ENCODE data around the gene DMRTA1.
"Not testable (repeated sequence)": the region's sequence is repeated elsewhere in the genome, so short reads cannot be mapped to it uniquely, and the experiment has no call there.

The DMRTA1 gene, protein sequence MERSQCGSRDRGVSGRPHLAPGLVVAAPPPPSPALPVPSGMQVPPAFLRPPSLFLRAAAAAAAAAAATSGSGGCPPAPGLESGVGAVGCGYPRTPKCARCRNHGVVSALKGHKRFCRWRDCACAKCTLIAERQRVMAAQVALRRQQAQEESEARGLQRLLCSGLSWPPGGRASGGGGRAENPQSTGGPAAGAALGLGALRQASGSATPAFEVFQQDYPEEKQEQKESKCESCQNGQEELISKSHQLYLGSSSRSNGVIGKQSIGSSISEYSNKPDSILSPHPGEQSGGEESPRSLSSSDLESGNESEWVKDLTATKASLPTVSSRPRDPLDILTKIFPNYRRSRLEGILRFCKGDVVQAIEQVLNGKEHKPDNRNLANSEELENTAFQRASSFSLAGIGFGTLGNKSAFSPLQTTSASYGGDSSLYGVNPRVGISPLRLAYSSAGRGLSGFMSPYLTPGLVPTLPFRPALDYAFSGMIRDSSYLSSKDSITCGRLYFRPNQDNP

DNA sequence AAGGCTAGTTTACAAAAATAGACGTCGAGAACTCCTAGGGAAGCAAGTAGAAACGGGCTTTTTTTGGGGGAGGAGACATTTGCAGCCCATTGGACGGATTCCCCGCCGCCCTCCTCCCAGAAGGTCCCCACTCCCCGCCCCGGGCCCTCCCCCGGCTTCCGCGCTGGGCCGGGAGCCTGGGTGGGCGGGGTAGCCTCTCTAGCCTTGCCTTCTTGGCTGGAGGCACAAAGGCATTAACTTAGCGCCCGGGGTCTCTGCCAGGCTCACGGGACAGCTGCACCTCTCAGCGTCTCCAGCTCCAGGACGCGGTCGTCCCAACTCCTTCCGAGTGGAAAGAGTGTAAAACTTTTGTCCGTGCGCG lies at the start of gene DMRTA1:
DMRTA1 (plus strand) TSS at position 236 of the 361 bp plus-strand sequence. CDS start 242 bp downstream, outside the sequence.
- peaks cover 2% of the 10 kb centered on the region for H3K27me3 ChIP-seq (ENCODE audit: control insufficient read depth, insufficient read depth, low read length)
- H3K36me3 ChIP-seq (ENCODE audit: control insufficient read depth, insufficient read depth, low read length): no peaks in the 10 kb centered on the region
- H3K9ac ChIP-seq (ENCODE audit: low read length): peak within 1 kb of the TSS; percentile 14
- peak within 1 kb of the TSS; percentile 80 for H3K27ac ChIP-seq (ENCODE audit: low read depth, low read length)
- no peaks in the 10 kb centered on the region for H3K4me1 ChIP-seq (ENCODE audit: control insufficient read depth, insufficient read depth, low read length)
- peak within 1 kb of the TSS; percentile 83 for H3K4me3 ChIP-seq (ENCODE audit: low read length)

DNA sequence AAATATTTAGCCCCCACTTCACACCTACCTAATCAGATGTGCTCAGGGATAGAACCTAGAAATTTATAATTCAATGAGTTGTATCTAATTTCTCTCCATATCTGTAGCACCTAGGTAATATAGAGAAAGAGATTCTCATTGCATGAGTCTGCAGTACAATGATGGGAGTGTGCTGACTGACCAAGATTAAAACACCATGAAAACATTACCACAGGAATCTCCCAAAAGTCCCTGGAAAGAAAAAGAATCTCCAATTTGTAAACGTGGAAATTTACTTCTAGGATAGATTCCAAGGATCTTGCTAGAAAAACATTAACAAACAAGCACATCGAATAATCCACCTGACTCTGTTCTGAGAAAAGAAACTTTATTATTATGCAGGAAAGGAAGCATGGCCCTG lies 45.0 kb upstream of the DMRTA1 start:
- Histone ChIP-seq H3K27ac (ENCODE audit: low read depth, low read length) (no peak overlapping the region), H3K4me3 (ENCODE audit: low read length) (no peak overlapping the region), H3K4me1 (ENCODE audit: control insufficient read depth, insufficient read depth, low read length) (no peaks in the 10 kb centered on the region), H3K36me3 (ENCODE audit: control insufficient read depth, insufficient read depth, low read length) (no peaks in the 10 kb centered on the region), H3K9ac (ENCODE audit: low read length) (no peak overlapping the region), H3K27me3 (ENCODE audit: control insufficient read depth, insufficient read depth, low read length) (no peaks in the 10 kb centered on the region)

DNA sequence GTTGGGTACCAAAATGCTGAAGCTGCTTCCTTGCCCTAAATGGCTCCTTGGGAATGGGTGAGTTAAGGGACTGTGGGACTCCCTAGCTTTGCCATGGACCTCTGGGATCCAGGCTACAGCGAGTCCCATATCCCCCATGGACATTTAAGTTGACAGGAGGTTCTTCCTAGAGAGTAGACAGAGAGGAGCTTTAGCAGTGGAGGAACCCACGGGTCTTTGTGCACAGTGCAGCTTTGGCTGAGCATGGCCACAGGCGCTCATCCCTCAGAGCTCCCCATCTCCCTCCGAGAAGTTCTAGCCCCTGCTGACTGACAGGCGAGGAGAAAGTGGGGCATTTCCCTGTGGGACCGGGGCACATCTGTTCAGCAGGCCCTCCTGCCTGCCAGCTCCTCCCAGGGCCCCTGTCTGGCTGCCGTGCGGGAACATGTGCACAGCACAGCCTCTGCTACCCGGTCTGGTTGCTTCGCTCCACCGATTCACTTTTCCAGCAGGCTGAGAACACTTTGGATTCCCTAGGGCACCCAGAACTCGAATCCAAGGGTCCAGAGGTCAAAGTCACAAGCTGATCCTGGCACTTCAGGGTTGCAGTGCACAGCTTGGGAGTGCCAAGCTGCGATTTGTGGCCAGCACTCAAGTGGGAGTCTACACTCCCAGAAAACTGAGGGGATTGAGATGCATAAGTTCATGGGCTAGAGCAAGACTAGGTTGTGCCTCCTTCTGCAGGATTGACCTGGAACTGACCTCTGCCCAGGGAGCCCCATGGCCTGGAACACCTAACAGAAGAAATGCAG lies 40.6 kb upstream of the DMRTA1 start:
- Histone ChIP-seq H3K27ac (ENCODE audit: low read depth, low read length) (no peak overlapping the region), H3K9ac (ENCODE audit: low read length) (no peak overlapping the region), H3K4me1 (ENCODE audit: control insufficient read depth, insufficient read depth, low read length) (no peaks in the 10 kb centered on the region), H3K4me3 (ENCODE audit: low read length) (no peak overlapping the region), H3K27me3 (ENCODE audit: control insufficient read depth, insufficient read depth, low read length) (no peaks in the 10 kb centered on the region), H3K36me3 (ENCODE audit: control insufficient read depth, insufficient read depth, low read length) (no peaks in the 10 kb centered on the region)

DNA sequence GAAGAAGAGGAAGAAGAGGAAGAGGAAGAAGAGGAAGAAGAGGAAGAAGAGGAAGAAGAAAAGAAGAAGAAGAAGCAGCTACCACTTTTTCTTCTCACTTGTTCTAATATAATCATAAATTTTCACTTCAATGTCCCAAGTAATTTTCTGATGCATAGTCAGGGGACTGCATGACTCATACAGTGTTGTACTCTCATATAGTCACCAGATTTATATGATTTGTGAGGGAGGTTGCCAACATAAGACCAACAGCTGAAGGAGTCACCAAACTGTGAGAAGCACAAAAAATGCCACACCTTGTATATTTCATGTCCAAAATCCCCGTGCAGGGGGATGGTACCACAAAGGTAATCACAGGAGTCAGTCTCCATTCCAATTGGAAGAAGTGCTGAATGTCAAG lies 32.7 kb upstream of the DMRTA1 start:
- Histone ChIP-seq H3K9ac (ENCODE audit: low read length) (no peak overlapping the region), H3K4me3 (ENCODE audit: low read length) (no peak overlapping the region), H3K27ac (ENCODE audit: low read depth, low read length) (no peak overlapping the region), H3K27me3 (ENCODE audit: control insufficient read depth, insufficient read depth, low read length) (no peaks in the 10 kb centered on the region), H3K4me1 (ENCODE audit: control insufficient read depth, insufficient read depth, low read length) (no peaks in the 10 kb centered on the region), H3K36me3 (ENCODE audit: control insufficient read depth, insufficient read depth, low read length) (no peaks in the 10 kb centered on the region)

DNA sequence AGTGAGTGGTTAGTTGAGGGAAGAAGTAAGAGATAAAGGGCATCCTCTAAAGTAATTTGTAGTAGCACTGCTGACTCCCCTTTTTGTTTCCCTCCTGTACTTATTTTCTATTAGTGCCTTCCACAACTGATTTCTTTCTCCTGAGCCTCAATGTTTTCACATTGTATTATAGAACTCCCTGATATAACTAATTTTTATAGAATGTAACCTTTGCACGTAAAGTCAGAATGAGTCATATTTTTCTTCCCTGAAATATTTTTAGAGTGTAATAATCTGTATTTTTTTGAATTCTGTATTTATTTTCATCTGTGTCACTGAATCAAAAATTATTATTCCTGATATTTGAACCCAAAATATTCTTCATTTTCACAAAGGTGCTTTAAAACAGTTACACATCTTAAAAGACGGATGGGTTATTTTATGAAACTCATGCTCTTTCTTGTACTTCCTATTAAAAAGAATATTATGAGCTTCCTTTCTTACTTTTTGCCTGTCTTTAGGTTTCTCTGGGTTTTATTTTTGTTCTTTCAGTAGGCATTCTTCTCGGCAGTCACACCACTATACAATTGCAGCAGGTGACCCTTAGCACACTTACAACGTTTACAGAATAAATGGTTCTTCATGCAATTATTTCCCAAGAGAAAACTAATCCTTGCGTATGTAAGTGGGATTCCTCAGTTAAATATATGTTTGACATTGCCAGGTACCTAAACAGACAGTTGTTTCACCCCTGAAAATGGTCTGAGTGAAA lies 30.5 kb upstream of the DMRTA1 start:
- H3K27me3 ChIP-seq (ENCODE audit: control insufficient read depth, insufficient read depth, low read length): no peaks in the 10 kb centered on the region
- no peak overlapping the region for H3K4me3 ChIP-seq (ENCODE audit: low read length)
- H3K27ac ChIP-seq (ENCODE audit: low read depth, low read length): no peak overlapping the region
- H3K9ac ChIP-seq (ENCODE audit: low read length): no peak overlapping the region
- no peaks in the 10 kb centered on the region for H3K36me3 ChIP-seq (ENCODE audit: control insufficient read depth, insufficient read depth, low read length)
- no peaks in the 10 kb centered on the region for H3K4me1 ChIP-seq (ENCODE audit: control insufficient read depth, insufficient read depth, low read length)

DNA sequence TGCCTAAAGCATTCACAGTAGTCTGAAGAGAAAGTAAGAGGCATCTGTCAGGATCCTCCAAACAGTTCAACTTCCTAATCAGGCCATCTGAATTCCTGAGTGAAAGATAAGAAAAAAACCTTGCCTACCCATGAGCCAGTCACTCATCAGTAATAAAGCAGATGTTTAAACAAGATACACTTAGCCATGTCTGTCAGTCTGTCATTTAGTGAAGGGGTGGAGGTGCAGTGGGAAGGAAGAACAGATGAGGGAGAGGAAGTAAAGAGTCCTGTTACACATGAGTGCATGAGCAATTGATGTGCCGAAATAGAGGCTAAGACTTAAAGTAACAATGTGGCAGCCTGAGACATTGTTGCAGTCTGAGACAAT lies 29.9 kb upstream of the DMRTA1 start:
- no peaks in the 10 kb centered on the region for H3K4me1 ChIP-seq (ENCODE audit: control insufficient read depth, insufficient read depth, low read length)
- no peak overlapping the region for H3K27ac ChIP-seq (ENCODE audit: low read depth, low read length)
- no peak overlapping the region for H3K9ac ChIP-seq (ENCODE audit: low read length)
- no peaks in the 10 kb centered on the region for H3K36me3 ChIP-seq (ENCODE audit: control insufficient read depth, insufficient read depth, low read length)
- no peaks in the 10 kb centered on the region for H3K27me3 ChIP-seq (ENCODE audit: control insufficient read depth, insufficient read depth, low read length)
- H3K4me3 ChIP-seq (ENCODE audit: low read length): no peak overlapping the region

DNA sequence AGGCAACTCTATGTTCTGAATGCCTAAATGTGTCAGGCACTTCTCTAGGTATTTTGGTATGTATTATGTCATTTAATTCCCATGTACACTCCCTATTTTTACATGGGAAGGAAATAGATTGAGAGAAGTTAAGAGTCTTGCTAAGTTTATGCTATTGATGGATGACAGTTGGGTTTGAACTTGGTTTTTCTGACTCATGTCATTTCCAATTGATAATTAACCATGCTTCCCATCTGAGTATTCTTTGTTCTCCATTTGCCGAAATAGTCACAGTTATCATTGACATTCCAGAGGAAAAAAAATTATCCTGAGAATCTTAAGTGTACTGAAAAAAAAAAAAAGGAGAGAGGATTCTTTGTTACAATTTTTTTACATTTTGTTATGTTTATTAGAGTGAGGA lies 23.1 kb upstream of the DMRTA1 start:
- no peaks in the 10 kb centered on the region for H3K4me1 ChIP-seq (ENCODE audit: control insufficient read depth, insufficient read depth, low read length)
- H3K27me3 ChIP-seq (ENCODE audit: control insufficient read depth, insufficient read depth, low read length): no peaks in the 10 kb centered on the region
- no peak overlapping the region for H3K27ac ChIP-seq (ENCODE audit: low read depth, low read length)
- no peak overlapping the region for H3K9ac ChIP-seq (ENCODE audit: low read length)
- no peaks in the 10 kb centered on the region for H3K36me3 ChIP-seq (ENCODE audit: control insufficient read depth, insufficient read depth, low read length)
- no peak overlapping the region for H3K4me3 ChIP-seq (ENCODE audit: low read length)

DNA sequence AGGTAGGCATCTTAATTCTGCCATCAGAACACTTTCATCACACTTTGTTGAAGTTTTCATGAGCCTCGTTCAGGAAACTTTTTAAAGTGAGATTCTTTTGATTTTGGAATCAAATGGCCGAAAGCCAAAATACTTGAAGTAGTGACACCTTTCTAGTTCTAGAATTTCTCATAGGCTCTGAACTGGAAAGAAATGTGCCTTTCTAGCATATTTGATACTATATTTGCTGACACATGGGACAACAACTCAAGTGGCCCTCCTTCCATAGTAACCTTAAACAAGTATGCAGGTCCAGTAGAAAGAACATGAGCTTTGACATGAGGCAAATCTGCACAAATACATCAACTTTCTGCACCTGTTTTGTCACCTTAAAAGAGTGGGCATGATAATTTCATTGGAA lies 22.0 kb upstream of the DMRTA1 start:
- no peaks in the 10 kb centered on the region for H3K36me3 ChIP-seq (ENCODE audit: control insufficient read depth, insufficient read depth, low read length)
- no peak overlapping the region for H3K4me3 ChIP-seq (ENCODE audit: low read length)
- no peak overlapping the region for H3K27ac ChIP-seq (ENCODE audit: low read depth, low read length)
- H3K4me1 ChIP-seq (ENCODE audit: control insufficient read depth, insufficient read depth, low read length): no peaks in the 10 kb centered on the region
- H3K27me3 ChIP-seq (ENCODE audit: control insufficient read depth, insufficient read depth, low read length): no peaks in the 10 kb centered on the region
- no peak overlapping the region for H3K9ac ChIP-seq (ENCODE audit: low read length)

DNA sequence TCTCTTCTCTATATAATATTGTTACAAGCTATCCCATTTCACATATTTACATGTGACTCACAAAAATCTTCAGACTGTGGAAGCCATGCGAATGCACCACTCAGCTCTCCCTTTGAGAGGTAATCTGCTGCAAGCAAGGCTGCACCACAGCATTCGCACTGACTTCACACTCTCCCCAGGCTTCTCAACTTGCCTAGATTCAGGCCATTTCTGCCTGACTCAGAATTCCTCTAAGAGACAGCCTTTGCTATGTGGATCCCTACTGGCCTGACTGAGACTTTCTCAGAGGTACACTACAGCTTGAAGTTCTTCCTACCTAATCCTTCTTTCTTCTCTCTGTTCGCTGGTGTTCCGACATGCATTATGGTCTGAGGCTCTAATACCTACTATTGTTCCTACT lies 21.1 kb upstream of the DMRTA1 start:
- Histone ChIP-seq H3K4me3 (ENCODE audit: low read length) (no peak overlapping the region), H3K4me1 (ENCODE audit: control insufficient read depth, insufficient read depth, low read length) (no peaks in the 10 kb centered on the region), H3K36me3 (ENCODE audit: control insufficient read depth, insufficient read depth, low read length) (no peaks in the 10 kb centered on the region), H3K27ac (ENCODE audit: low read depth, low read length) (no peak overlapping the region), H3K9ac (ENCODE audit: low read length) (no peak overlapping the region), H3K27me3 (ENCODE audit: control insufficient read depth, insufficient read depth, low read length) (no peaks in the 10 kb centered on the region)

DNA sequence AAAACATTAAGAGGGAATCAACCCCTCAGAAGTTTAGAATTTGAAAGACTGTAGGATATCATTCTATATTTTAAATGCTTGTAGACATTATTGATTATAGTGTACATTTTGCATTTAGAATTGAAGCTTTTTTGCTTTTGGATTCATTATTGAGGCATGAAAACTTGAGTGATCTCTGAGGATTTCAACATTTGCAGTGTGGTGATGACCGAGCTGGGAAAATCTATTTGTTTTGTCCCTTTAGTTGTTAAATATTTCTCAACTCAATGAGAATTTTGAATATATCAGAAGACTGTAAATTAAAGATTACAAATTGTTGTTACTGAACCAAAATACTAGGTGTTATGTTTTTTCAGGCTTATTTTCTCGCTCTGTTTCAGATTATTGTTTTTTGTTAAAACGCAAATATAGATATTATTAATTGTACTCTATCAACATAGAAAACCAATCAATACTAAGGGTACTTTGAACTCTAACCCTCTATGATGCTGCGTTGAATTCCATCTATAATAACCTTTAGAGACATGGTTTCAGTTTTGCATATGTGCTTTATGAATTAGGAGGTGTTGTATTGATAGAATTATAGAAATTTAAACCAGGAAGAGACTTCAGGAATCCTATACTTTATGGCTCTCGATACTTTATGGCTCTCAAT lies 19.3 kb upstream of the DMRTA1 start:
- no peak overlapping the region for H3K4me3 ChIP-seq (ENCODE audit: low read length)
- H3K9ac ChIP-seq (ENCODE audit: low read length): no peak overlapping the region
- no peaks in the 10 kb centered on the region for H3K4me1 ChIP-seq (ENCODE audit: control insufficient read depth, insufficient read depth, low read length)
- H3K27me3 ChIP-seq (ENCODE audit: control insufficient read depth, insufficient read depth, low read length): no peaks in the 10 kb centered on the region
- H3K27ac ChIP-seq (ENCODE audit: low read depth, low read length): no peak overlapping the region
- H3K36me3 ChIP-seq (ENCODE audit: control insufficient read depth, insufficient read depth, low read length): no peaks in the 10 kb centered on the region

DNA sequence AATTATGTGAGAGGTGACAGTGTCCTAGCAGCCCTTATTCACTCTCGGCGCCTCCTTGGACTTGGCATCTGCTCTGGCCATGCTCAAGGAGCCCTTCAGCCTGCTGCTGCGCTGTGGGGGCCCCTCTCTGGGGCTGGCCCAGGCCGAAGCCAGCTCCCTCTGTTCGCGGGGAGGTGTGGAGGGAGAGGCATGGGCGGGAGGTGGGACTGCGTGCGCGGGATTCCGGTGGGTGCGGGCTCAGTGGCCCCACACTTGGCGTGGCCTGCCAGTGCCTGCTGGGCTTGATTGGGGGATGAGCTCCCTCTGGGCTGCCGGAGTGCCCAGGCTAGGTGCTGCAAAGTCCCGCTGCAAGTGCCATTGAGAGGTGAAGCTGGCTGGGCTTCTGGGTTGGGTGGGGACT lies 12.9 kb upstream of the DMRTA1 start:
- H3K36me3 ChIP-seq (ENCODE audit: control insufficient read depth, insufficient read depth, low read length): no peaks in the 10 kb centered on the region
- H3K9ac ChIP-seq (ENCODE audit: low read length): no peak overlapping the region
- no peaks in the 10 kb centered on the region for H3K4me1 ChIP-seq (ENCODE audit: control insufficient read depth, insufficient read depth, low read length)
- no peak overlapping the region for H3K4me3 ChIP-seq (ENCODE audit: low read length)
- H3K27ac ChIP-seq (ENCODE audit: low read depth, low read length): no peak overlapping the region
- no peaks in the 10 kb centered on the region for H3K27me3 ChIP-seq (ENCODE audit: control insufficient read depth, insufficient read depth, low read length)

DNA sequence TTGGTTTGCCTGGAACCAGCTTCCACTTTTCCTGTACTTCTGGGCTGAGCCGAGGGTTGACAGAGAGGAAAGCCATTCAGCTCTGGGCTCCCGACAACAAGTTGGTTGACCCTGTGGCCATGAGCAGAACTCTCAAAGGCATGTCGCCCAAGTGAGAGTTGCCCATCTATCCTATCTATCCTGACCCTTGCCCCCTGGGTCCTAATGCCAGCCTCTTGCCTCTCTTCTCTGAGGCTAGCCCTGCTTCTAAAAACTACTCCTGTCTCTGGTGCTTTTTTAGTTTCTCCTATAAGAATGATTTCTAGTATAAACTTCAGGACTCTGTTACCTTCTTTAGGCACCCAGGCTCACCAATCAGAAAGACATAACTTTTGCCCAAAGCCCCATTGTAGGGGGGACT lies 11.4 kb upstream of the DMRTA1 start:
- H3K9ac ChIP-seq (ENCODE audit: low read length); H3K36me3 ChIP-seq (ENCODE audit: control insufficient read depth, insufficient read depth, low read length); H3K4me1 ChIP-seq (ENCODE audit: control insufficient read depth, insufficient read depth, low read length); H3K27ac ChIP-seq (ENCODE audit: low read depth, low read length); H3K4me3 ChIP-seq (ENCODE audit: low read length); H3K27me3 ChIP-seq (ENCODE audit: control insufficient read depth, insufficient read depth, low read length): not testable (repeated sequence)

Data from rectal smooth muscle tissue (tissue), 1 donor.